ENCODE data around the gene GP1BB.
A peak's percentile ranks its signal among the peaks of the same experiment; 100 is the strongest.
"Not testable (repeated sequence)": the region's sequence is repeated elsewhere in the genome, so short reads cannot be mapped to it uniquely, and the experiment has no call there.

GP1BB gene

DNA sequence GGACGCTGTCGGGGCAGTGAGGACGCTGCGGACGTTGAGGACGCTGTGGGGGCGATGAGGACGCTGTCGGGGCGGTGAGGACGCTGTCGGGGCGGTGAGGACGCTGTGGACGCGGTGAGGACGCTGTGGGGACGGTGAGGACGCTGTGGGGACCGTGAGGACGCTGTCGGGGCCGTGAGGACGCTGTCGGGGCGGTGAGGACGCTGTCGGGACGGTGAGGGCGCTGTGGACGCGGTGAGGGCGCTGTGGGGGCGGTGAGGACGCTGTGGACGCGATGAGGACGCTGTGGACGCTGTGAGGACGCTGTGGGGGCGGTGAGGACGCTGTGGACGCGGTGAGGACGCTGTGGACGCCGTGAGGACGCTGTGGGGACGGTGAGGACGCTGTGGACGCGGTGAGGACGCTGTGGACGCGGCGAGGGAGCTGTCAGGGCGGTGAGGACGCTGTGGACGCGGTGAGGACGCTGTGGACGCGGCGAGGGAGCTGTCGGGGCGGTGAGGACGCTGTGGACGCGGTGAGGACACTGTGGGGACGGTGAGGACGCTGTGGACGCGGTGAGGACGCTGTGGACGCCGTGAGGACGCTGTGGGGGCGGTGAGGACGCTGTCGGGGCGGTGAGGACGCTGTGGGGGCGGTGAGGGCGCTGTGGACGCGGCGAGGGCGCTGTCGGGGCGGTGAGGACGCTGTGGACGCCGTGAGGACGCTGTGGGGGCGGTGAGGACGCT is 2.9 kb downstream of the GP1BB start:
- FAIRE-seq; DNase-seq (ENCODE audit: low spot score): not testable (repeated sequence)

DNA sequence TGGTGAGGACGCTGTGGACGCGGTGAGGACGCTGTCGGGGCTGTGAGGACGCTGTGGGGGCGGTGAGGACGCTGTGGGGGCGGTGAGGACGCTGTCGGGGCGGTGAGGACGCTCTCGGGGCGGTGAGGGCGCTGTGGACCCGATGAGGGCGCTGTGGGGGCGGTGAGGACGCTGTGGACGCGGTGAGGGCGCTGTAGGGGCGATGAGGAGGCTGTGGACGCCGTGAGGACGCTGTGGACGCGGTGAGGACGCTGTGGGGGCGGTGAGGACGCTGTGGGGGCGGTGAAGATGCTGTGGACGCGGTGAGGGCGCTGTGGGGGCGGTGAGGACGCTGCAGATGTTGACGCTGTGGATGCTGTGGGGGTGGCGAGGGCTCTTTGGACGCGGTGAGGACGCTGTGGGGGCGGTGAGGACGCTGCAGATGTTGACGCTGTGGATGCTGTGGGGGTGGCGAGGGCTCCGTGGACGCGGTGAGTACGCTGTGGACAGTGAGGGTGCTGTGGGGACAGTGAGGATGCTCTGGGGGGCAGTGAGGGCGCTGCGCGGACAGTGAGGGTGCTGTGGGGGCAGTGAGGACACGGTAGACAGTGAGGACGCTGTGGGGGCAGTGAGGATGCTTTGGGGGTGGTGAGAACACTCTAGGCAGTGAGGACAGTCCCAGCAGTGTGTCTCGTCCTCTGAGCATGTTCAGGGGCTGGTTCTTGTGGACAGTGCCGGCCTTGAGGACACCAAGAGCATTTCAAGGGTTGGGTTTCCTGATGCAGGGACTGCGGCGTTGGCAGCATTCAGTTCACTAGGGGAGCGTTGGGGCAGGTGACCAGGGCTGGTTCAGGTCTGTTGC is 4.2 kb downstream of the GP1BB start:
- DNase-seq (ENCODE audit: low spot score) (no peak), FAIRE-seq (no peak)

DNA sequence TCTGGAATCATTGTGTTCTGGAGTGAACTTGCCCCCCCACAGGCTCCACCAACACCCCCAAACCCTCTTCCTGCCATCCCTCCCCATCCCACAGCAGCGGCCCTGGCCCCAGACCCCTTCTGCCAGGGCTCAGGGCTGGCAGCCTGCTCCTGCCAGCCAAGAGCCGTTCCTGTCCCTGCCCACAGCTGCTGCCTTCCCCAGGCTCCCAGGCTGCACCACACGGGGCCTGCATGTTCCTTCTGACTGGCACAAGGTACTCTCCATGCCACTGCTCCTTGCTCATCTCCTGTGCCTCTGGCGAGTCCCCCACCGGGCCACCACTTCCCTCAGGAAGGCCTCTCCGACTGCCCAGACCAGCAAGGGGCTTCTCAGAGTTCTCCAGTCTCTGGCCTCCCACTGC is 4.9 kb downstream of the GP1BB start:
- DNase-seq (ENCODE audit: low spot score) (no peak), FAIRE-seq (no peak)

DNA sequence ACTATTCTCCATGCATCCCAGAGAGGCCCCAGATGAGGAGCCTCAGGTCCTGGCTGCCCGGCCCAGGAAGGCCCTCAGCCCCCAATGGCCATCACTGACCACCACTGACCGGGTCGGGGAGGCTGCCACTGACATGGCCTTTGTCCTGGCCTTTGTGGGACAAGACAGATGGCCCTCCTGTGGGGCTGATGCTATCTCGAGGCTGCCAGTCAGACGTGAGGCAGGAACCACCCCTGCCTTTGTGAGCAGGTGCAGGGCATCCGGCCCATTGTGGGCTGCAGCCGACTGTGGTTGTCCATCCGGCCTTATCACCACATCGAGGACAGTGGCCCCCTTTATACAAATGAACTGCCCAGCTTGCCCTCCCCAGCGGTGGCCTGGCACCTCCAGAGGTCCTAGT is 5.5 kb downstream of the GP1BB start:
- DNase-seq (ENCODE audit: low spot score) (no peak), FAIRE-seq (no peak)

DNA sequence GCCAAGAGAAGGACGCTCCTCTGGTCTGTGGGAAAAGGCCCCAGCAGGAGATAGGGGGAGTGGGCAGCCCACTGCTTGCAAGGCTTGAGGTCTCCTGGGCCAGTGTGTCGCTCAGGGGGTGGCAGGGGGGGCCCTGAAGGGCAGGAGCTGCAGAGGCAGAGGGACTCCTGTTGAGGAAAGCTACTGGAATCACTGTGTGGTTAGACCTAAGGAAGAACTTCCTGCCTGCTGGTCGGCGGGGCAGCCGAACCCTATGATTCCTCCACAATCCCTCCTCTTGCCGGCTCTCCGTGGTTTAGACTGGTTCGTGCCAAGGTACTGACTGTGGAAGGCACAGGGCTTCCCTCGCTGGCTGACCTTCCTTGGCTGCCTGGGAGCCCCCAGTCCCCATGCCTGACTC is 6.2 kb downstream of the GP1BB start:
- no peak for FAIRE-seq
- DNase-seq (ENCODE audit: low spot score): no peak

DNA sequence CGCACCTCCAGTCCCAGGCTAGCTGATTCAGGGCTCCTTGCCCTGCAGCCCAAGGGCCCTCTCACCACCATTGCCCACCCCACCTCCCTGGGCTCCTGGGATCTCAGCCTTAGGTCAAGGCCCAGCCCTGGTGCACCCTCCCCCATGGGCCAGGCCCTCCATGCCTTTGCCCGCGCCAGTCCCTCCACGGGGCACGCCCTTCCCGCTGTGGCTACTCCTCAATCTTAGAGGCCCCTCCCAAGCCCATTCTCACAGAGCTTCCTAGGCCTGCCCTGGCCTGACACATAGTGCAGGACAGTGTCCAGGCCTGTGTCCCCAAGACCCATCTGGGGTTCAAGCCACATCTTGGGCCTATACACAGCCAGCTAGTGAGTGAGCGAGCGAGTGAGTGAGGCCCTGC is 6.9 kb downstream of the GP1BB start:
- no peak for FAIRE-seq
- DNase-seq (ENCODE audit: low spot score): no peak

DNA sequence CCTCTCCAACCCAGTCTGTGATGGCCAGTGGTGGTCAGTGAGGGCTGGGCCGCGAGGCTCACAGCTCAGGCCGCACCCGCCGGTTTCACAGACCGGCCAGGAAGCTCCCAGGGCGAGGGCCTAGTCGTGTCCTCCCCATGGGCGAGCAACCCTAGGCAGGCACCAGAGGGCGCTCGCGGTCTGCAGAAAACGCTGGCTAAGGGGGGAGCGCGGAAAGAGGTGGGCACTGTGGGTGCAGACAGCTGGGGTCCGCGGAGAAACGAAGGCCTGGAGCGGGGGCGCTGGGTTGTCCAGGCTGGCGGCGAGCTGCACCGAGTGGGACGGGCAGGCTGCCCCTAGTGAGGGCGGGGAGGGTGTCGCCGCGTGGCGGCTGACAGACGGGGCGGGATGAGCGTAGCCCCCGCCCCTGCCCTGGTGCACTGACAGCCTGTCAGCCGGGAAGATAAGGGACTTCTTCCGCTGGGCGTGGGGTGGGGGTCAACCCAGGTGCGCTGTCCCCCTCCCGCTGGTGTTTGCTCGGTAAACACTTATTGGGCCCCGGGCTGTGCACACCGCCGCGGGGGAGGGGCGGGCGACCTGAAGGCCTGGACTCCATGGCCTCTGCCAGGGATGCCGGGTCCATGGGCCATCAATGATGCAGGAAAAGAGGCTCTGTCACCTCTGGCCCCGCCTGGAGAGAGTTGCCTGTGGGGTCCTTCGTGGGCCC is 7.5 kb downstream of the GP1BB start:
- DNase-seq (ENCODE audit: low spot score) (peak; percentile 41), FAIRE-seq (no peak)

DNA sequence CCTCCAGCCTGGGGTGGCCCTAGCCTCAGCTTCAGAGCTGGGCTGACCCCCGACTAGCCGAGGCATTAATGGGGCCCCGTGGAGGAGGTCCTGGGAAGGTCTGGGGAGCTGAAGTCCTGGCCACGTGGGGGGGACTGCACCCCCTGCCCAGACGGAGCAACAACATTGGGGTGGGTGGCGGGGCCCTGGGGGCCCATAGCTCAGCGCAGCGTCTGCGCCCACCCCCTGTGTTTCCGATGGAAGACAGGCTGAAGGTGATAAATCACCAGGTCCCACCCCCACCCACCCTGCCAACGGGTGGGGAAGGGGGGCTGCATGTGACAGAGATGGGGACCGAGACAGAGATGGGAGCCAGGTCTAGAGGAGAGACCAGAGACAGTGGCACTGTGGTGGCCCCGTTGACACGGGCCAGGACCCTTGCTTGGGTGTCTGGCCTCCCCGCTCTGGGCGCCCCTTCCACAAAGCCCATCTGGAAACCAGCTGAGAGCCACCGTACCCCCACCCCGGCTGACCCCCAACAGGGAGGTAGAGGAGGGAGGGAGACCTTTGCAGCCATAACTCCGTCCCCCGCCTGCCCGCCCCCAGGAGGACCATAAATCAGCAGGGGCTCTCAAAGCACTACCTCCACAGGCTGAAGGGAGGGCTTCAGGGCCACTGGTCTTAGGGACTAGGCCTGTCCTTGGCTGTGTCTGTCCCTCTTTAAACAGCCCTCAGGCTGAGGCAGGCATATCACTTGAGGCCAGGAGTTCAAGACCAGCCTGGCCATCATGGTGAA is 8.2 kb downstream of the GP1BB start:
- FAIRE-seq (no peak), DNase-seq (ENCODE audit: low spot score) (no peak)

DNA sequence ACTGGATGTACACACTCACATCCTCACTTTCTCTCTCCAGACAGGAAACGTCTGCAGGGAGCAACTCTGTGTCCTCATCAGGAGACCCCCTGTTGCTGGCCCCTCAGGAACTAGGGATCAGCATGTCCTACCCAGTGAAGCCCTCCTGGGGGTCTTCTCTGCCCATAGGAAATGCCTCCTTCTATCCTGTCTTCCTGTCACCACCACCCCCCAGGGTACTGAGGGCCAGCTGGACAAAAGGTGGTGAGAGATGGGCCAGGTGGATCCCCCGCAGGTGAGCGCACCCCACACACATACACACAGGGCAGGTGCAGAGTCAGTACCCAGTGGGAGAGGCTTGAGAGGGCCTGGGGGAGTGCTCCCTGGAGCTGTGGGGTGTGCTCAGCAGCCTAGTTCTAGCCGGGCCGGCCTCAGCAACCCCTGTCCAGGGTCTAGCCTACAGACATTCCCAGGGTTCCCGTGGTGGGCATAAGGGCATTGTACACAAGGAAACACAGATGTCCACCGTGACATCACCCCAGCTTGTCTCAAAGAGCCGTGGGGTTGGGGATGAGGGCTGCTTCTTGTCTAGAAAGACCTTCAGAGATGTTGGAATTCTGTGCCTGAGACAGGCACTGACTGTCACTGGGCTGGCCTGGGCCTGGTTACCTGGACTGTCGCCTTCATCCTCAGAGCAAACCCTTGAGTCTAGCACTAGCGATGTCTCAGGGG is 9.2 kb downstream of the GP1BB start:
- DNase-seq (ENCODE audit: low spot score): no peak
- FAIRE-seq: no peak

DNA sequence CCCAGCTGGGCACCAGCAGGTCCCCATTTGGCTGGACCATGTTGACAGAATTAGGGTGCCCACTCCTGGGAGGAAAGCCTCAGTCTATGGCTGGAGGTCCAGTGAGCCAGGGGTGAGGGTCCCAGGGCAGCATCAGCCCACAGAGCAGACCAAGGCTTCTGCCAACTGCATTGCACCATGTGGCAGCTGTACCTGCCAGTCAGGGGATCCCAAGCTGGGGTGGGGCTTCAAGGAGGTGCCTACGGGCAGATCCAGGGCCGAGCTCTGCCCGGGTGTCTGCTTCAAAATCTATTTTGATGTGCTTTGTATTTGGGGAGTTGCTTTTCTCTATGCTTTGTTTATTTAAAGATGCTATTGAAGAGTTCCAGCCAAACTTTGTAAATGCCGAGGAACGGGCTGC is 10.4 kb downstream of the GP1BB start:
- FAIRE-seq (no peak), DNase-seq (ENCODE audit: low spot score) (no peak)

DNA sequence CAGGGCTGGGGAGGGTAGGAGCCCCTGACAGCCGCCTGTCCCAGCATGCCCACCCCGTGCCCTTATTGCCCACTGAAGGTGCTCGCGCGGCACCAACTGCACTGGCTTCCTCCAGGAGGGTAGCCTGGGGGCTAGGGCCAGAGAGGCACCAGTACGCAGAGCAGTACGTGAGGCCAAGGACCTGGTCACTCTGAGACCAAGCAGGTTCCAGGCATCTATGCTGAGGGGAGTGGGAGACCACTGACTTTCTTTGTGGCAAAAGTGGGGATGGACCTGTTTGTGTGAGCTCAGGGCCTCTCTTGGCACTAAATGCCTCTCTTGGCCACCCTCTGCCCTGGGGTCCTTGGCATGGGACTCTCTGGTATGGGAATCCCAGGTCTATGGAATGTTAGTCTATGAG is 10.8 kb downstream of the GP1BB start:
- DNase-seq (ENCODE audit: low spot score): no peak
- no peak for FAIRE-seq

DNA sequence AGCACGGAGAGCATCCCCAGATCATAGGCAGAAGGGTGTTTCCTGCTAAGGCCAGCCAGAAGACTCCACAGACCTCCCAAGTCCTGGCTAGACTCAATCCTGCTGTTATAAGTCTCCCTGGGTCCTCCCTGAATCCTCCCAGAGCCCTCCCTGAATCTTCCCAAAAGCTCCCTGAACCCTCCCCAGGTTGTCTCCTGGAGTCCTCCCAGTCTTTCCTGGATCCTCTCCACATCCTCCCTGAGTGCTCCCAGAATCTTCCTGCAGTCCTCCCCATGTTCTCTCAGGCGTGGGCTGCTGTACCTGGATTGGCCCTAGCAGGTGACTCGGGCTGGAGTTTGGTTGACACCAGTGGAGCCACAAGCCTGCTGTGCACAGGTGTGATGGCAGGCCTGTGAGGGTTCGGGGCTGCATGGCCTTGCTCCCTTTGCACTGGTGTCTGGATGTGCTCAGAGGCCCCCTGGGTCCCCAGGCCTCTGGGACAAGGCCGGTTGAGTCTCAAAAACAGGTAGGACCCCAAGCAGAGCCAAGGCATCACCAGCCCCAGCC is 11.6 kb downstream of the GP1BB start:
- DNase-seq (ENCODE audit: low spot score): no peak
- FAIRE-seq: no peak

DNA sequence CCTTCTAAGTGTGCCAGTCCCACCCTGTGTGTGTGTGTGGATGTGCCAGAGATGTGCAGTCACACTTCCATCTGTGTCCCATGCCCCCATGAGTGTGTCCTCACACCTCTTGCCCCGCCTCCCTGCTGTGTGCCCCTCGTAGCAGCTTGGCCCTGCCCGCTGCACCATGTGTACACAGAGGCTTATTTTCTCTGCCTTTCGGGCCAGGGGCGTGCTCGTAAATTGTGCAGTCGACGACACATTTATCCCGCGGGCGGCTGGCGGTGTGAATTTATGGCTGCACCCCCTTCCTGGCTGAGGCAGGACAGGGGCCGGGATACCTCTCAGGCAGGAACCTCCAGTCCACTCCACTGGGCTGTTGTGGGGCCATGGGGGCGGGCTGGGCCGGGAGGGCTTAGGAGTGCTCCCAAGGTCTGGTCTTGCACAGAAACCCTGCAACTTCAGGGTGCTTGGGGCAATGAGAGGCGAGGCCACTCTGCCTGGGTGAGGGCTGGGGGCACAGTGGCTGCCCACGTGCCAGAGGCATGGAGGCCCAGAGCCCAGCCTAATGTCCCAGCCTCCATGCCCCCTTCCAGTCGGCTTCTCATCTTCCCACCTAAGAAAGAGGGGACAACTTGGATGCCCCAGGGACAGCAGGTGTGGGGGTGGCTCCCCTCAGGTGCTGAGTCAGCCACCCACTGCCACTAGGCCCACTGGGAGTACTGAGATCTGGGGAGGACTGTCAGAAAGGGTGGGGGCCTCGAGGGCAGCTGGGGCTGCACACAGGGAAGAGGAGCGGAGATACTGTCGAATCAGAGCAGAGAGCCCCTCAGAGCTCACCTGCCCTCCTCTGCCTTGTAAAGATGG is 12.5 kb downstream of the GP1BB start:
- no peak for FAIRE-seq
- DNase-seq (ENCODE audit: low spot score): no peak

DNA sequence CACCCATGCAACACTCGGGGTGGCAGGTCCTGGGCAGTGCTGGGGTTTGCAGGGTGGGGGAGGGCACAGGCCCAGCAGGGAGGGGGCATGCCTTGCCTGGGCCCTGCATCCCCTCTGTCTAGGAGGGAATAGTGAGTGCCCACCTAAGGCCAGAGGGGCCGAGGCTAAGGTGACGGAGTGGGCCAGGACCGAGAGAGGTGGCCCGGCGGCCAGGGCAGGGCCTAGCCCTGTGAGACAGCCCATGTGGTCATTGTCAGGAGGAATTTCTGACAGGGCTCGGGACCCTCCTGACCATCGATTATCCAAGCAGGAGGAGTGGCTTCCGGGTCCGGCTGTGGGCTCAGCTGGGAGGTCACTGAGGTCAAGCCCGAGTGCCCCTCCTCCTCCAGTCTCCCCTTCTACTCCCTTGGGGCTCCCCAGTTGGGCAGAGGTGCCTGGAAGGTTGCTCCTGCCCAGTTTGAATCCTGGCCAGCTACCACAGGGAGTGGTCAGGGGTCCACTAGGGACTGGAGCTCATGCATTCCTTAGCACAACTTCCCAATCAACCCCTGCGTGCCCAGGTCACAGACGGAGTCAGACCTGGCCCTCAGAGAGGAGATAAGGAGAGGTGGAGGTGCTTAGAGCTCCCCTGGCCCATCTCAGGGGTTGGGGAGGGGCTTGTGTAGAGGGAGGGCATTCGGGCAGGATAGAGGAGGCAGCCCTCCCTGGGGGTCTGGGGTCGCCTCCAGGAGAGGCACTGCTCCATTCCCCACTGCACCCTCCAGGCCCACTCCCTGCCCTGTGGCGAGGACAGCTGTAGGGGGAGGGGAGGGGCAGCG is 14.7 kb downstream of the GP1BB start:
- FAIRE-seq (no peak), DNase-seq (ENCODE audit: low spot score) (no peak)

DNA sequence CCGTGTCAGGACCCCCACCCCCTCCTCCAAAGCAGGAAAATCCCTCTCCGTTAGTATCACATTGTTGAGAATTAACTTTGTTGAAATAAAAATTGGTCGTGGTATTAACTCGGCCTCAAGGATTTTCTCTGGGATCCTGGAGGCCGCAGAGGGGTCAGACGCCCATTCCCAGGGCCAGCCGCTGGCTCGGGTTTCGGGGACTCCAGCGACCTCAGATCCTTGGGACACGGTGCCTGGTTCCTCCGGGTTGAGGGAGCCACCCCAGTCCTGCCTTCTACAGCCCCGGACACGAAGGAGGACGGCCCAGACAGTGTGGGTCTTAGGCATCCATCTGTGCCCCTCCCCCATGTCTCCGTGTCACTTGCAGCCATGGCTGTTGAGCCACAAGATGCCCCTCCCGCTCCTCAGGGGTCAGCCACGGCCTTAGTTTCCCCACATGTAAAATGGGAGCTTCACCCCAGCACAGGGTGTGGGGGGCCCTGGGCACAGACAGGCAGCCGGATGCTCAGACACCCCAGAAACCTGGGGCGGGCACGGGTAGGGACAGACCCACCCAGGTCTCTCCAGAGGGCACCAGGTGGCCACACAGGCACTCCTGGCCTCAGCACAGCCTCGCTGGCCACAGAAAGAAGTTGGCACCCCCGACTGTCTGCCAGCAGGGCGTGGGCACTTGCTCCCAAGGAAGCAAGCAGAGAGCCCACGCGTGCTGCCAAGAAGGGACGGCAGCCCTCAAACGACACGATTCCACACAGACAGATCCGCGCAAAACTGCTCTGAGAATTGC is 15.5 kb downstream of the GP1BB start:
- FAIRE-seq: no peak

DNA sequence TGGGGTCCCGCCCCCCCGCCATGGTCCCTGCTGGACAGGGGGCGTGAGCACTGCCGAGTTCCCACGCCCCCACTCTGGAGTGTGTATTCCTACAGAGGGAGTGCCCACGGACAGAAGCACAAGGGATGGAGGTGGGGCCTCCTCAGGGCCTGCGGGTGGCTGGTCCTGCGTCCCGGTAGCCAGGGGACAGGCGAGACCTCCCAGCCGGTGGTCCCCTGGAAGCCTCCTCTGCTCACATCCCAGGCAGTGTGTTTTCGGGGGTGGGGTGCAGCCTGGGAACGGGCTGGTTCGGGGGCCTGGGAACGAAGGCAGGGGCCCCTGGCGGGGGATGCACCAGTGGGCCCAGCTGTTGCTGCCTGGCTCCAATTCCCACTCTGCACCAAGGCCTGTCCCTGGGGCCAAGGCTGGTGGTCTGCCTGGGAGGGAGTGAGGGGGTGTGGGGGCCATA is 16.1 kb downstream of the GP1BB start:
- DNase-seq (ENCODE audit: low spot score) (no peak), FAIRE-seq (no peak)

More for the DNA sequence above, 15.5 kb downstream of the GP1BB start:
- no peak for DNase-seq (ENCODE audit: low spot score)

DNA sequence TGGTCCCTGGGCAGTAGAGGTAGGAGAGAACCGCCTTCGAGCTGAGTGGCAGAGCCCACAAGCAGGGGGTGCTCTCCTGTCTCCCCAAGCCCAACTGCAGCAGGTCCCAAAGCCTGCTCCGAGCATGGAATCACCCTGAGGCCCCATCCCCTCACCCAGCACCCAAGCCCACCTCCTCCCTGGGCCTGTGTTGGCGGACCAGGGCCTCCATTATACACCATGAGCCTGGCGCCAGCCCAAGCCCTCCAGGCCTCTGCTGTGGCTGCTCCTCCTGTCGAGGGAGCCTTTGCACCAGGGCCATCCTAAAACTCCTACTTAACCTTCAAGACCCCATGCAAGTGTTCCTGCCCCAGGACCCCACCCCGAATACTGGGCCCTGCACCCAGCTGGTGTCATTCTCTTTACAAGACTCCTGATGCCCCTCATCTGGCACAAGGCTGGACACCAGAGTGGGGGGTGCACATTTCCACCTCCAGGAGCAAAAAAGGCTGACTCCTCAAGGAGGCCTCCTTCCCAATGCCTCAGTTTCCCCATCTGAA is 16.6 kb downstream of the GP1BB start:
- FAIRE-seq (no peak), DNase-seq (ENCODE audit: low spot score) (no peak)

DNA sequence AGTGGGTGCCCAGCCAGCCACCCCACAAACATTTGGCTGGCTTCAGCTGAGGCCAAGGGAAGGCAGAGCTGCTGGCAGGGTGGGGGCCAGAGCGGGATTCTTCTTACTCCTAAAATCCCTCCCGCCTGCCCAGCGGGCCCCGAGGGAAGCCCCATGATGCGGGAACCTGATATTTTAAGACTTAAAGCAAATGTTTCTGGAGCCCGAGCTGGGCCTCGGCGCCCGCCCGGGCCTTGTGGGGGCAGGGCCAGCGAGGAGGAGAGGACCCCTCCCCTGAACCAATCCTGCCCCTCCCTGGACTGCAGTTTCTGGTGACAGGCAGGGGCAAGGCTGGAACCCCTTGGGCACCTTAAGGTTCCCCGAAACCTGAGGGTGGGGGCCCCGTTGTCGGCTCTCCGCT is 17.2 kb downstream of the GP1BB start:
- DNase-seq (ENCODE audit: low spot score) (no peak), FAIRE-seq (no peak)
